Pancreas (tissue), 10 donors: ENCODE data around the gene TDRD7. TPM values are rescaled to one million over a fixed set of nuclear protein-coding genes. Genes with fewer than 3 reads are reported as not detected.
"Not testable (repeated sequence)": the region's sequence is repeated elsewhere in the genome, so short reads cannot be mapped to it uniquely, and the experiment has no call there.

Experiments used
- ATAC-seq, 4 donors: fragments of 200-7000 bp; cut with Tn5 transposase; one replicate each; pipeline versions ENCODE4 v1.8.0 to v1.9.1; 2020; ENCODE audit warnings: mild to moderate bottlenecking in 4 of 4, moderate library complexity in 4 of 4
- DNase-seq, 6 donors: peaks; one replicate each; pipeline ENCODE4 v3.0.0-alpha.2; 2020
- FAIRE-seq: peaks from 2 replicates; lab custom pipeline; 2012; peaks lifted over from hg19 to GRCh38; lab: Jason Lieb, UNC
- H3K27ac ChIP-seq, 4 donors: fragments of 200-600 bp; sonication (generic); 1 replicate in 3 of 4; 2 replicates in 1 of 4; pipeline versions ENCODE4 v1.5.0 to v1.8.0; 2020
- H3K27me3 ChIP-seq, 4 donors: fragments of 200-600 bp; one replicate each; pipeline ENCODE4 v1.8.0; 2021
- H3K36me3 ChIP-seq, 3 donors: fragments of 200-600 bp; sonication (generic) in 1 of 3; one replicate each; pipeline versions ENCODE4 v1.5.0 to v1.8.0; 2020 to 2021
- H3K4me1 ChIP-seq, 3 donors: fragments of 200-600 bp; one replicate each; pipeline ENCODE4 v1.8.0; 2021
- H3K4me3 ChIP-seq, 4 donors: fragments of 200-600 bp; sonication (generic) in 2 of 4; one replicate each; pipeline versions ENCODE4 v1.5.0 to v1.8.0; 2020 to 2021
- H3K9me3 ChIP-seq, 4 donors: fragments of 200-600 bp; one replicate each; pipeline ENCODE4 v1.8.0; 2021
- WGBS, 2 donors: extraction: QIAGEN DNeasy Blood & Tissue Kit; methylation state at CpG; one replicate each; pipeline ENCODE4 v1.1.7; 2013; 5-methylcytosine and 5-hydroxymethylcytosine counted together
- intact Hi-C, 3 donors: fragments of 100-400 bp; cut with DNase I; formaldehyde crosslinking; loops; one replicate each; pipeline versions ENCODE4 v1.11.1 to v1.14.2; 2022
- polyA plus RNA-seq, 2 donors: library from polyadenylated mRNA; stranded (reverse); fragments of 200-250 nt; gene quantifications; one replicate each; pipeline ENCODE4 v1.2.3, GENCODE V29; 2013
- total RNA-seq, 6 donors: library from RNA; stranded (reverse); fragmentation: NEBNext Ultra II Directional in 4 of 6; extraction: Animal tissue kit (Norgen Biotek cat#: 25700) in 4 of 6; gene quantifications; one replicate each; pipeline versions ENCODE4 v1.2.1 to v1.2.4, GENCODE V29; 2021 to 2023
- TF ChIP-seq, protein P1 (sequence below), 4 donors: fragments of 200-600 bp; sonication (generic) in 3 of 4; IDR thresholded peaks; one replicate each; pipeline versions ENCODE4 v1.5.0 to v1.8.0; 2021; ENCODE audit warnings: antibody characterized with exemption in 4 of 4
- donor health status: healthy with polysubstance abuse.
- donor health status: DM: no; HTN: no; CAD: no; lungs with moderate emphysema.
- donor health status: DM: no; HTN: no; CAD: no.
- donor health status: control.
- donor health status: control.
- donor health status: Bipolar disorder and iron deficiency.
- donor health status: DM: yes; HTN: yes; CAD: no.
- donor health status: DM: no; HTN: no; CAD: no.
- donor health status: DM: no; HTN: no; CAD: no.
- donor health status: DM: yes; HTN: yes; CAD: no.

The TDRD7 gene
- total and polyA plus RNA-seq, 8 donors = 3.4 to 9.5 (median 4.7) TPM

DNA sequence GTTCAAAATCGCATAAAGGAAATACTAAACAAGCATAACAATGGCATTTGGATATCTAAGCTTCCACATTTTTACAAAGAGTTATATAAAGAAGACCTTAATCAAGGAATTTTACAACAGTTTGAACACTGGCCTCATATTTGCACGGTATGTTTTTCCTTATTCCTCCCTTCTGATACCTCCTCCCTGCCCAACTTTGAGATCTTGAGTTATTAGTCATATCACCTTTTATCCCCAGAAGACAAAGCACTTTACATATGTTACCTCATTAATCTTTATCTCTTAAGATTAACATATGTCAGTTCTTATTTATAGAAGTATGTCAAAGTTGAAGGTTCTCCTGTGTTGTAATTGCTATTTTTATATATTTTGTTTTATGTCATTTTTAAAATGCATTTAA is 29.8 kb downstream of the TDRD7 start:
- Histone ChIP-seq H3K27me3 (no peaks in the 10 kb centered on the region), H3K27ac (no peak overlapping the region), H3K4me1 (peaks cover 0 to 9% (median 4%) of the 10 kb centered on the region in 3 donors), H3K36me3 (no peaks in the 10 kb centered on the region), H3K9me3 (no peaks in the 10 kb centered on the region), H3K4me3 (no peak overlapping the region)
- intact Hi-C loops = no loop called here
- 83 to 84% methylated on average over 2 of the region's 2 CpGs for WGBS, 2 donors
- FAIRE-seq (no peak), ATAC-seq (no peak), DNase-seq (no peak)
- TF ChIP-seq, protein P1, sequence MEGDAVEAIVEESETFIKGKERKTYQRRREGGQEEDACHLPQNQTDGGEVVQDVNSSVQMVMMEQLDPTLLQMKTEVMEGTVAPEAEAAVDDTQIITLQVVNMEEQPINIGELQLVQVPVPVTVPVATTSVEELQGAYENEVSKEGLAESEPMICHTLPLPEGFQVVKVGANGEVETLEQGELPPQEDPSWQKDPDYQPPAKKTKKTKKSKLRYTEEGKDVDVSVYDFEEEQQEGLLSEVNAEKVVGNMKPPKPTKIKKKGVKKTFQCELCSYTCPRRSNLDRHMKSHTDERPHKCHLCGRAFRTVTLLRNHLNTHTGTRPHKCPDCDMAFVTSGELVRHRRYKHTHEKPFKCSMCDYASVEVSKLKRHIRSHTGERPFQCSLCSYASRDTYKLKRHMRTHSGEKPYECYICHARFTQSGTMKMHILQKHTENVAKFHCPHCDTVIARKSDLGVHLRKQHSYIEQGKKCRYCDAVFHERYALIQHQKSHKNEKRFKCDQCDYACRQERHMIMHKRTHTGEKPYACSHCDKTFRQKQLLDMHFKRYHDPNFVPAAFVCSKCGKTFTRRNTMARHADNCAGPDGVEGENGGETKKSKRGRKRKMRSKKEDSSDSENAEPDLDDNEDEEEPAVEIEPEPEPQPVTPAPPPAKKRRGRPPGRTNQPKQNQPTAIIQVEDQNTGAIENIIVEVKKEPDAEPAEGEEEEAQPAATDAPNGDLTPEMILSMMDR (IDR thresholded peaks at IDR 0.05) = no peak

DNA sequence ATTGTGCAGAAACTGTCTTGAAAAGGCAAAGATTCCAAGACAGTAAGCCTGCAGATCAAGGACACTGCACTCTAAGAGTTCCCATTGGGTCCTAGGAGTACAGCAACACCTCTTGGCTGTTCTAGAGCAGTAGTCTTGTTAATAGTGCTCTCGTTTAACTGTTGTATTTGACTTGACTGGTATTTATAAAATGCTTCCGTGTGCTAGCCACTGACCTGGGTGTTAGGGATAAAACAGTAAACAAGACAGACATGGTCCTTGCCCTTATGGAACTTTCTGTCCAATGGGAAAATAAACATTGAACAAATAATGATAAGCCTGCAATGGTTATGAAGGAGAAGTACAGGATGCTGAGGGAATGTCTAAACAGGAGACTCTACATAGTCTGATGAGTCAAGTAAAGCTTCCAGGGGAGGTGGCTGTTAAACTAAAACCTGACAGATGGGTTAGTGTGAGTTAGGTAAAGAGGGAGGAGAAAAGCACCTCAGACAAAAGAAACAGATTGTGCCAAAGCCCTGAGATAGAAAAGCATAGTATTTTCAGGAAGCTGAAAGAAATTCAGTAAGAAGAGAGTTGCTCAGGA is 33.3 kb downstream of the TDRD7 start:
- TF ChIP-seq, protein P1 (IDR thresholded peaks at IDR 0.05) = no peak
- no peak for FAIRE-seq
- no peaks in the 10 kb centered on the region for H3K27me3 ChIP-seq
- H3K36me3 ChIP-seq = no peaks in the 10 kb centered on the region
- no peak overlapping the region for H3K27ac ChIP-seq
- no peak overlapping the region for H3K4me3 ChIP-seq
- no peaks in the 10 kb centered on the region for H3K4me1 ChIP-seq
- no peak for ATAC-seq
- 39 to 73% methylated on average over 2 of the region's 2 CpGs for WGBS, 2 donors
- intact Hi-C loops = no loop called here
- no peak for DNase-seq
- H3K9me3 ChIP-seq = no peaks in the 10 kb centered on the region

DNA sequence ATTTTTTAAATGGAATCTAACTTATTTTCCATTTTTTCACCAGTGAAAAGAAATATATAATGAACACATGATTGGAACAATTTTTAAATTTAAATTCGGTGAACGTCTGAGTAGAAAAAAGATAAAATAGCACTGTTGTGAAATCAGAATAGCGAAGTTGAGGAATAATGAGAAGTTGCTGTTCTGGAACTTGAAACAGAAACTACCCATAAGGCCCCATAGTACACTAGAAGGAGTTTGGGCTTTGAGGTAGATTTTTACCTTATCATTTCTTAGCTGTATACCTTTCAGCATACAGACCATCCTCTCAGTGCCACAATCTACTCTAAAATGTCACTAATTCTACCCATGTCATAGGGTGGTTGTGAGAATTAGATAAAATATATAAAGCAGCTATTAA is 35.1 kb downstream of the TDRD7 start:
- ATAC-seq (no peak), DNase-seq (no peak), FAIRE-seq (no peak)
- H3K27me3 ChIP-seq = no peaks in the 10 kb centered on the region
- 89 to 93% methylated on average over 3 of the region's 3 CpGs for WGBS, 2 donors
- no peaks in the 10 kb centered on the region for H3K4me1 ChIP-seq
- intact Hi-C loops = no loop called here
- H3K9me3 ChIP-seq = no peaks in the 10 kb centered on the region
- TF ChIP-seq, protein P1 (IDR thresholded peaks at IDR 0.05) = no peak
- no peak overlapping the region for H3K27ac ChIP-seq
- no peak overlapping the region for H3K4me3 ChIP-seq
- H3K36me3 ChIP-seq = no peaks in the 10 kb centered on the region

DNA sequence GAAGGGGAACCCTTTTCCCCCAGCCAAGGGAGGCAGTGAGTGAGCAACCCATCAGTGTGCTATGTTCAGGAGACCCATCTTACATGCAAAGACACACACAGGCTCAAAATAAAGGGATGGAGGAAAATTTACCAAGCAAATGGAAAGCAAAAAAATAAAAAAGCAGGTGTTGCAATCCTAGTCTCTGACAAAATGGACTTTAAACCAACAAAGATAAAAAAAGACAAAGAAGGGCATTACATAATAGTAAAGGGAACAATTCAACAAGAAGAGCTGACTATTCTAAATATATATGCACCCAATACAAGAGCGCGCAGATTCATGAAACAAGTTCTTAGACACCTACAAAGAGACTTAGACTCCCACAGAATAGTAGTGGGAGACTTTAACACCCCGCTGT is 41.7 kb downstream of the TDRD7 start:
- DNase-seq, H3K36me3 ChIP-seq, H3K27ac ChIP-seq, ATAC-seq, H3K9me3 ChIP-seq, FAIRE-seq, H3K27me3 ChIP-seq, H3K4me1 ChIP-seq, intact Hi-C loops, H3K4me3 ChIP-seq: not testable (repeated sequence)
- WGBS, 2 donors = 95 to 98% methylated on average over 3 of the region's 3 CpGs

DNA sequence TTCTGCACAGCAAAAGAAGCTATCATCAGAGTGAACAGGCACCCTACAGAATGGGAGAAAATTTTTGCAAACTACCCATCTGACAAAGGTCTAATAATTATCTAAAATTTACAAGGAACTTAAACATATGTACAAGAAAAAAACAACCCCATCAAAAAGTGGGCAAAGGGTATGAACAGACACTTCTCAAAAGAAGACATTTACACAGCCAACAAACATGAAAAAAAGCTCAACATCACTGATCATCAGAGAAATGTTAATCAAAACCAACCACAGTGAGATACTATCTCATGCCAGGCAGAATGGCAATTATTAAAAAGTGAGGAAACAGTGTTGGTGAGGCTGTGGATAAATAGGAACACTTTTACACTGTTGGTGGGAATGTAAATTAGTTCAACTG is 44.9 kb downstream of the TDRD7 start:
- FAIRE-seq, H3K9me3 ChIP-seq, H3K27ac ChIP-seq, H3K4me1 ChIP-seq, ATAC-seq, H3K4me3 ChIP-seq, H3K27me3 ChIP-seq, H3K36me3 ChIP-seq, intact Hi-C loops, DNase-seq: not testable (repeated sequence)

DNA sequence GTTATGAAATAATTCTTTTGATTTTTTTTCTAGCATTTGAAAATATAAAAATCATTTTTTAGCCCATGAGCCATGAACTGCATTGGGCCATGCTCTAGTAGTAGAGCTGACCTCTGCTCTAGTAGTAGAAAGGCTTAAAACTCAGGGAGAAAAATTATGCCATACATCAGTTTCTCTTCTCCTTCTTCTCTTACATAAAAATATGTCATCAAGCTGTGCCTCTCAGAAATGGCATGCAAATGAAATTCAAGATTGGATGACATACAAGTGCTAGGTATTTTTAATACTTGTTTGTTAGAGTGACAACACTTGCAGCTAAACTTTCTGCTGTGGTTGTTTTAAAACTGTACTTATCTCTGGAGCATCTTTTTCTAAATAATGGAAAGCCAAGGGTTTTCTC is 47.4 kb downstream of the TDRD7 start:
- ATAC-seq = no peak
- Histone ChIP-seq H3K9me3 (no peaks in the 10 kb centered on the region), H3K4me1 (no peaks in the 10 kb centered on the region), H3K27me3 (no peaks in the 10 kb centered on the region), H3K4me3 (no peak overlapping the region), H3K36me3 (no peaks in the 10 kb centered on the region), H3K27ac (no peak overlapping the region)
- FAIRE-seq = no peak
- intact Hi-C loops = no loop called here
- DNase-seq = no peak
- TF ChIP-seq, protein P1 (IDR thresholded peaks at IDR 0.05) = no peak
